A549 (cell line): Measurements from ENCODE around the gene RGS14. TPM values are rescaled to one million over a fixed set of nuclear protein-coding genes. Genes with fewer than 3 reads are reported as not detected.

Experiments
- ATAC-seq, 2 experiments: fragments of 200-7000 bp in 1 of 2; fragments of >200 bp in 1 of 2; cut with Nextera tagmentation in 1 of 2; cut with Tn5 transposase in 1 of 2; 3 replicates each; pipeline versions ENCODE4 v1.8.0 to v1.9.1; 2018 to 2020; ENCODE audit warnings: mild to moderate bottlenecking in 1 of 2, moderate library complexity in 1 of 2
- CTCF ChIA-PET: fragments of 300-600 bp; sonication (Branson Sonifier 250); formaldehyde crosslinking; extraction: SDS; loops from one replicate; lab custom pipeline; 2021; ENCODE audit warnings: antibody characterized with exemption, inconsistent platforms; lab: Yijun Ruan, JAX
- POLR2A ChIA-PET: fragments of 350-600 bp; formaldehyde crosslinking; extraction: SDS; loops from one replicate; lab custom pipeline; 2021; ENCODE audit warnings: antibody characterized with exemption, inconsistent platforms; lab: Yijun Ruan, JAX
- DNase-seq, 2 experiments: peaks; one replicate each; pipeline versions ENCODE4 v3.0.0 to v3.0.0-alpha.2; 2011 to 2016; ENCODE audit warnings: low read depth in 1 of 2, low spot score in 1 of 2
- FAIRE-seq: peaks from 2 replicates; lab custom pipeline; 2011; peaks lifted over from hg19 to GRCh38; lab: Jason Lieb, UNC
- H3K27ac ChIP-seq, 2 experiments: fragments of >200 bp; sonication (Bioruptor Twin); formaldehyde crosslinking; 3 replicates each; pipeline ENCODE4 v1.5.1; 2016 to 2017
- H3K4me1 ChIP-seq: fragments of >200 bp; sonication (Bioruptor Twin); formaldehyde crosslinking; 3 replicates; pipeline ENCODE4 v1.6.1; 2016
- H3K4me2 ChIP-seq: fragments of >200 bp; sonication (Bioruptor Twin); formaldehyde crosslinking; 3 replicates; pipeline ENCODE4 v1.6.1; 2016
- H3K4me3 ChIP-seq: fragments of >200 bp; sonication (Bioruptor Twin); formaldehyde crosslinking; 3 replicates; pipeline ENCODE4 v1.5.1; 2016
- H3K9me3 ChIP-seq: fragments of >200 bp; sonication (Bioruptor Twin); formaldehyde crosslinking; 3 replicates; pipeline ENCODE4 v1.6.1; 2016
- ATOH8 ChIP-seq: fragments of 250-450 bp; sonication (Bioruptor Pico); IDR thresholded peaks from 2 replicates; pipeline ENCODE4 v1.5.0; 2020; ENCODE audit warnings: low read depth, mild to moderate bottlenecking, moderate library complexity
- CEBPB ChIP-seq, 2 experiments: fragments of >200 bp in 1 of 2; sonication (Bioruptor Twin) in 1 of 2; formaldehyde crosslinking in 1 of 2; IDR thresholded peaks; 2 replicates each; pipeline ENCODE4 v1.6.1; 2012 to 2016
- E2F6 ChIP-seq: IDR thresholded peaks from 2 replicates; pipeline ENCODE4 v1.6.1; 2012; ENCODE audit warnings: low read depth, borderline replicate concordance
- EHF ChIP-seq: fragments of 250-450 bp; sonication (Bioruptor Pico); IDR thresholded peaks from 2 replicates; pipeline ENCODE4 v1.5.0; 2020; ENCODE audit warnings: mild to moderate bottlenecking
- EHMT2 ChIP-seq: fragments of 200-600 bp; sonication (generic); IDR thresholded peaks from 2 replicates; pipeline ENCODE4 v1.6.1; 2016; ENCODE audit warnings: antibody characterized with exemption, low read depth, mild to moderate bottlenecking, moderate library complexity
- ELK1 ChIP-seq: fragments of 150-350 bp; IDR thresholded peaks from 2 replicates; pipeline ENCODE4 v1.6.1; 2014; ENCODE audit warnings: low read depth, mild to moderate bottlenecking, low read length
- EP300 ChIP-seq, 2 experiments: fragments of >200 bp; sonication (Bioruptor Twin); formaldehyde crosslinking; IDR thresholded peaks; 2 replicates in 1 of 2; 3 replicates in 1 of 2; pipeline ENCODE4 v1.6.1; 2016 to 2017
- ESRRA ChIP-seq: fragments of 150-350 bp; IDR thresholded peaks from 2 replicates; pipeline ENCODE4 v1.6.1; 2014; ENCODE audit warnings: mild to moderate bottlenecking, low read length, borderline replicate concordance
- FOSB ChIP-seq: fragments of 250-450 bp; sonication (Bioruptor Pico); IDR thresholded peaks from 2 replicates; pipeline ENCODE4 v1.5.0; 2020; ENCODE audit warnings: mild to moderate bottlenecking, moderate library complexity
- GATA3 ChIP-seq: IDR thresholded peaks from 2 replicates; pipeline ENCODE4 v1.6.1; 2012; ENCODE audit warnings: borderline replicate concordance
- HOXA7 ChIP-seq: fragments of 250-450 bp; sonication (Bioruptor Pico); IDR thresholded peaks from 2 replicates; pipeline ENCODE4 v1.5.0; 2020; ENCODE audit warnings: mild to moderate bottlenecking, moderate library complexity
- JUN ChIP-seq, 2 experiments: fragments of >200 bp; sonication (Bioruptor Twin); formaldehyde crosslinking; IDR thresholded peaks; 2 replicates in 1 of 2; 3 replicates in 1 of 2; pipeline ENCODE4 v1.6.1; 2016 to 2017
- KDM5A ChIP-seq: fragments of 200-600 bp; sonication (generic); IDR thresholded peaks from 2 replicates; pipeline ENCODE4 v1.6.1; 2016; ENCODE audit warnings: antibody characterized with exemption, mild to moderate bottlenecking
- MAFK ChIP-seq: fragments of 450-650 bp; IDR thresholded peaks from 2 replicates; pipeline ENCODE4 v1.6.1; 2014; ENCODE audit not compliant: partially characterized antibody
- MAZ ChIP-seq: fragments of 150-350 bp; IDR thresholded peaks from 2 replicates; pipeline ENCODE4 v1.6.1; 2014; ENCODE audit warnings: antibody characterized with exemption, low read depth, low read length, borderline replicate concordance
- MYC ChIP-seq: IDR thresholded peaks from 2 replicates; pipeline ENCODE4 v1.6.1; 2012; ENCODE audit warnings: mild to moderate bottlenecking, inconsistent platforms, low read length, improper control_type of control experiment, borderline replicate concordance
- POLR2A ChIP-seq: IDR thresholded peaks from 2 replicates; pipeline ENCODE4 v1.6.1; 2012; ENCODE audit warnings: mild to moderate bottlenecking, low read length
- POLR2AphosphoS2 ChIP-seq: conservative IDR thresholded peaks from 2 replicates; pipeline ENCODE4 v1.6.1; 2012; ENCODE audit warnings: low read length, improper control_type of control experiment, inconsistent platforms
- RCOR1 ChIP-seq: fragments of 150-350 bp; IDR thresholded peaks from 2 replicates; pipeline ENCODE4 v1.6.1; 2014; ENCODE audit warnings: antibody characterized with exemption, low read length, low read depth
- RNF2 ChIP-seq: fragments of 200-600 bp; sonication (generic); IDR thresholded peaks from 2 replicates; pipeline ENCODE4 v1.6.1; 2016; ENCODE audit warnings: low read depth, mild to moderate bottlenecking, antibody characterized with exemption, moderate library complexity, borderline replicate concordance
- TP53 ChIP-seq: fragments of 250-450 bp; sonication (Bioruptor Pico); IDR thresholded peaks from 2 replicates; pipeline ENCODE4 v1.5.0; 2021; ENCODE audit warnings: mild to moderate bottlenecking, moderate library complexity
- USF2 ChIP-seq: fragments of 450-650 bp; IDR thresholded peaks from 2 replicates; pipeline ENCODE4 v1.6.1; 2014; ENCODE audit warnings: antibody characterized with exemption
- ZC3H11A ChIP-seq: fragments of 450-650 bp; IDR thresholded peaks from 2 replicates; pipeline ENCODE4 v1.6.1; 2014; ENCODE audit warnings: antibody characterized with exemption, mild to moderate bottlenecking
- ZSCAN20 ChIP-seq: fragments of 250-450 bp; sonication (Bioruptor Pico); IDR thresholded peaks from 2 replicates; pipeline ENCODE4 v1.8.0; 2022; ENCODE audit warnings: mild to moderate bottlenecking, moderate library complexity
- WGBS: methylation state at CpG from one replicate; pipeline ENCODE4 v1.1.6; 2017; ENCODE audit errors: missing lambda C conversion rate; 5-methylcytosine and 5-hydroxymethylcytosine counted together
- polyA plus RNA-seq, 4 experiments: library from polyadenylated mRNA; depleted of rRNA in 3 of 4; stranded (reverse); fragments of >200 nt; fragmentation: RNase III in 1 of 4; extraction: RNeasy Plus Mini Kit Qiagen cat#74134 plus additional on column Dnase treatment in 1 of 4; gene quantifications; 2 replicates in 3 of 4; 3 replicates in 1 of 4; pipeline ENCODE4 v1.2.3, GENCODE V29; 2011 to 2017
- TF ChIP-seq, protein P1 (sequence below): IDR thresholded peaks from 2 replicates; pipeline ENCODE4 v1.6.1; 2012

Gene RGS14
- polyA plus RNA-seq, 2 of the 4 experiments (the other 2 are of a cell fraction), result 3.9 to 8.4 TPM

GRCh38 chr5:177314376-177315342 lies 43.1 kb upstream of the RGS14 start:
- WGBS, result 91% methylated on average over 12 of the region's 18 CpGs
- no peak overlapping the region for H3K4me3 ChIP-seq
- H3K27ac ChIP-seq, result no peak overlapping the region
- no peak overlapping the region for H3K4me2 ChIP-seq
- no peak for DNase-seq
- FAIRE-seq, result no peak
- ChIA-PET CTCF (interaction anchor here (1.2 to 8.2 kb wide), 9 partner anchors 17 to 202 kb away, joined by 3 to 111 read pairs (median 18); no protein-coding TSS in a partner anchor), POLR2A (no interaction called here)
- no peak for ATAC-seq
- H3K9me3 ChIP-seq, result no peaks in the 10 kb centered on the region
- peaks cover 19% of the 10 kb centered on the region; the same call in 2 of the 3 replicates for H3K4me1 ChIP-seq
- TF ChIP-seq MYC (no peak), EHMT2 (no peak), RNF2 (no peak), POLR2A (no peak)

GRCh38 chr5:177315411-177315810 lies 42.3 kb upstream of the RGS14 start:
- H3K4me3 ChIP-seq, result no peak overlapping the region
- no peak overlapping the region for H3K27ac ChIP-seq
- WGBS, result 98% methylated on average over 6 of the region's 7 CpGs
- peaks cover 16% of the 10 kb centered on the region; the same call in 2 of the 3 replicates for H3K4me1 ChIP-seq
- CTCF ChIA-PET, result interaction anchor here (1.0 to 8.2 kb wide), 8 partner anchors 10 to 203 kb away, joined by 3 to 111 read pairs (median 6); no protein-coding TSS in a partner anchor
- POLR2A ChIA-PET, result no interaction called here
- no peak for ATAC-seq
- DNase-seq, result no peak
- TF ChIP-seq MAFK (no peak), KDM5A (no peak), GATA3 (no peak)
- no peak for FAIRE-seq
- H3K9me3 ChIP-seq, result no peaks in the 10 kb centered on the region
- H3K4me2 ChIP-seq, result no peak overlapping the region

- ATAC-seq (no peak), DNase-seq (no peak), FAIRE-seq (no peak)
- no peaks in the 10 kb centered on the region for H3K9me3 ChIP-seq
- peaks cover 10% of the 10 kb centered on the region; the same call in 2 of the 3 replicates for H3K4me1 ChIP-seq
- POLR2A ChIA-PET, result no interaction called here
- H3K4me3 ChIP-seq, result no peak overlapping the region
- no peak overlapping the region for H3K4me2 ChIP-seq
- CTCF ChIA-PET, result interaction anchor here (1.0 to 8.2 kb wide), 8 partner anchors 11 to 203 kb away, joined by 3 to 111 read pairs (median 6); no protein-coding TSS in a partner anchor
- TF ChIP-seq EP300 (IDR thresholded peaks at IDR 0.05) (no peak), FOSB (no peak), GATA3 (no peak)
- WGBS, result 92% methylated on average over 3 of the region's 3 CpGs
- H3K27ac ChIP-seq, result no peak overlapping the region
These were observed 41.7 kb upstream of the RGS14 start for GRCh38 chr5:177316005-177316404.

GRCh38 chr5:177317959-177318377 lies 39.8 kb upstream of the RGS14 start:
- Histone ChIP-seq H3K4me2 (no peak overlapping the region), H3K4me1 (peaks cover 2% of the 10 kb centered on the region; the same call in 2 of the 3 replicates), H3K4me3 (no peak overlapping the region), H3K9me3 (no peaks in the 10 kb centered on the region), H3K27ac (no peak overlapping the region)
- ATAC-seq, result peak; percentile 51 to 76; a peak in 5 of 6 replicates
- DNase-seq, result peak; percentile 79 to 82
- 30% methylated on average over 7 of the region's 7 CpGs for WGBS
- FAIRE-seq, result peak; percentile 43
- ChIA-PET POLR2A (no interaction called here), CTCF (interaction anchor here (0.6 to 8.2 kb wide), 33 partner anchors 9 to 205 kb away, joined by 3 to 111 read pairs (median 4); partner anchors contain the start of genes F12, LMAN2 and SLC34A1)
- no peak for TF ChIP-seq E2F6
- no peak for TF ChIP-seq POLR2AphosphoS2
- peak in 1 of 2 experiments; percentile 15; a peak in 1 of 4 replicates for TF ChIP-seq CEBPB (IDR thresholded peaks at IDR 0.05)
- no peak for TF ChIP-seq JUN (IDR thresholded peaks at IDR 0.05)
- no peak for TF ChIP-seq ZSCAN20 (CRISPR knock-in tag)
- TF ChIP-seq RNF2, result no peak
- TF ChIP-seq, protein P1, sequence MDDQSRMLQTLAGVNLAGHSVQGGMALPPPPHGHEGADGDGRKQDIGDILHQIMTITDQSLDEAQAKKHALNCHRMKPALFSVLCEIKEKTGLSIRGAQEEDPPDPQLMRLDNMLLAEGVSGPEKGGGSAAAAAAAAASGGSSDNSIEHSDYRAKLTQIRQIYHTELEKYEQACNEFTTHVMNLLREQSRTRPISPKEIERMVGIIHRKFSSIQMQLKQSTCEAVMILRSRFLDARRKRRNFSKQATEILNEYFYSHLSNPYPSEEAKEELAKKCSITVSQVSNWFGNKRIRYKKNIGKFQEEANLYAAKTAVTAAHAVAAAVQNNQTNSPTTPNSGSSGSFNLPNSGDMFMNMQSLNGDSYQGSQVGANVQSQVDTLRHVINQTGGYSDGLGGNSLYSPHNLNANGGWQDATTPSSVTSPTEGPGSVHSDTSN, result no peak
- no peak for TF ChIP-seq EHF (CRISPR knock-in tag)
- no peak for TF ChIP-seq MAZ
- no peak for TF ChIP-seq RCOR1
- no peak for TF ChIP-seq ZC3H11A
- TF ChIP-seq ESRRA, result no peak
- no peak for TF ChIP-seq ELK1
- TF ChIP-seq HOXA7, result no peak
- TF ChIP-seq USF2, result no peak
- no peak for TF ChIP-seq ATOH8 (CRISPR knock-in tag)
- no peak for TF ChIP-seq TP53 (CRISPR knock-in tag)
